ENCODE results near the gene MPRIP.

GRCh38 chr17:17220529-17220928, 178.3 kb downstream of the MPRIP start:
- TF ChIP-seq SMC3 (conservative IDR thresholded peaks at IDR 0.05; ENCODE audit: poor library complexity) (no peak), RAD21 (conservative IDR thresholded peaks at IDR 0.05) (no peak), EP300 (conservative IDR thresholded peaks at IDR 0.05; ENCODE audit: poor library complexity, severe bottlenecking) (no peak)
